ENCODE measurements around the gene PARM1.

Gene PARM1

GRCh38 chr4:74934016-74934831, 1.3 kb downstream of the PARM1 start (continued):
- TF ChIP-seq KLF9 (tag by site-specific recombination; IDR thresholded peaks at IDR 0.05; ENCODE audit: low read depth) (no peak), ZNF621 (tag by site-specific recombination; IDR thresholded peaks at IDR 0.05) (no peak), OSR2 (tag by site-specific recombination; IDR thresholded peaks at IDR 0.05) (peak; percentile 45), YY2 (tag by site-specific recombination; IDR thresholded peaks at IDR 0.05) (no peak), ZNF274 (IDR thresholded peaks at IDR 0.05; ENCODE audit: low read length) (no peak), ZNF274 (tag by site-specific recombination; IDR thresholded peaks at IDR 0.05; ENCODE audit: borderline replicate concordance) (no peak), ZNF776 (tag by site-specific recombination; IDR thresholded peaks at IDR 0.05; ENCODE audit: borderline replicate concordance) (no peak), ZNF629 (tag by site-specific recombination; IDR thresholded peaks at IDR 0.05) (peak; percentile 23; the same call in 1 of the 2 replicates), ZNF704 (tag by site-specific recombination; IDR thresholded peaks at IDR 0.05) (no peak), ZNF623 (tag by site-specific recombination; IDR thresholded peaks at IDR 0.05) (no peak), GLI2 (tag by site-specific recombination; IDR thresholded peaks at IDR 0.05; ENCODE audit: borderline replicate concordance, low read depth) (no peak), ZNF266 (tag by site-specific recombination; IDR thresholded peaks at IDR 0.05; ENCODE audit: low read depth) (no peak), ZNF140 (tag by site-specific recombination; IDR thresholded peaks at IDR 0.05) (no peak), GLIS2 (tag by site-specific recombination; IDR thresholded peaks at IDR 0.05) (0 out of 2 replicates have a peak, but pooled peaks have one; percentile 14), PRDM1 (tag by site-specific recombination; IDR thresholded peaks at IDR 0.05) (0 out of 2 replicates have a peak, but pooled peaks have one; percentile 7), ZNF146 (tag by site-specific recombination; IDR thresholded peaks at IDR 0.05) (no peak)

GRCh38 chr4:74934888-74935287, 2.0 kb downstream of the PARM1 start:
- TF ChIP-seq PATZ1 (tag by site-specific recombination; IDR thresholded peaks at IDR 0.05) (0 out of 2 replicates have a peak, but pooled peaks have one; percentile 16), HIC1 (tag by site-specific recombination; IDR thresholded peaks at IDR 0.05) (no peak), ATF2 (tag by site-specific recombination; IDR thresholded peaks at IDR 0.05; ENCODE audit: low read depth) (no peak), ZNF558 (tag by site-specific recombination; IDR thresholded peaks at IDR 0.05) (no peak), ZFHX2 (tag by site-specific recombination; conservative IDR thresholded peaks at IDR 0.05) (0 out of 2 replicates have a peak, but pooled peaks have one; percentile 20)
- no peak overlapping the region; the same call in 1 of the 2 replicates for H3K4me3 ChIP-seq (ENCODE audit: low read depth, low read length)
- no peaks in the 10 kb centered on the region for H3K9me3 ChIP-seq (ENCODE audit: control insufficient read depth, insufficient read depth, low read depth, low read length)
- H3K4me1 ChIP-seq (ENCODE audit: control insufficient read depth, insufficient read depth, low read length): no peaks in the 10 kb centered on the region
- H3K27ac ChIP-seq (ENCODE audit: extremely low read depth, low read depth, low read length): no peak overlapping the region
- no peaks in the 10 kb centered on the region for H3K36me3 ChIP-seq (ENCODE audit: control insufficient read depth in 2 of 2, insufficient read depth in 1 of 2, low read length in 2 of 2)
- ChIA-PET CTCF (interaction anchor here (0.5 to 1.8 kb wide), 3 partner anchors 37 to 60 kb away, joined by 3 to 9 read pairs (median 4); no protein-coding TSS in a partner anchor), POLR2A (interaction anchor here (0.6 to 0.7 kb wide), 2 partner anchors 75 to 628 kb away, joined by 4 to 7 read pairs; no protein-coding TSS in a partner anchor)
